Fibroblast of villous mesenchyme (primary cell): ENCODE measurements around the gene STAU1. TPM values are rescaled to one million over a fixed set of nuclear protein-coding genes. Genes with fewer than 3 reads are reported as not detected.
"Not testable (repeated sequence)": the region's sequence is repeated elsewhere in the genome, so short reads cannot be mapped to it uniquely, and the experiment has no call there.

Experiments used
- DNase-seq: peaks from one replicate; pipeline ENCODE4 v3.0.0-alpha.2; 2010; ENCODE audit warnings: low read depth
- H3K4me3 ChIP-seq: 2 replicates; pipeline ENCODE4 v1.5.1; 2011; ENCODE audit warnings: low read depth, mild to moderate bottlenecking, low read length
- CTCF ChIP-seq: IDR thresholded peaks from 2 replicates; pipeline ENCODE4 v1.5.1; 2012; ENCODE audit warnings: low read depth, mild to moderate bottlenecking, low read length; ENCODE audit not compliant: insufficient read depth
- total RNA-seq: library from RNA; depleted of rRNA; stranded (reverse); fragments of >200 nt; gene quantifications from 2 replicates; pipeline ENCODE4 v1.2.3, GENCODE V29; 2012

STAU1 gene
- total RNA-seq, 1 donor: 56.6 TPM

GRCh38 chr20:49219091-49219923, 31.2 kb upstream of the STAU1 start, which contains the start of gene DDX27:
Gene DDX27 (plus strand): TSS chr20:49219416. CDS start chr20:49219449, 33 bp downstream.
- no peak for TF ChIP-seq CTCF
- H3K4me3 ChIP-seq: peak within 1 kb of the TSS; percentile 100
- DNase-seq: peak; percentile 99

GRCh38 chr20:49218739-49219090, 30.6 kb upstream of the STAU1 start:
- not testable (repeated sequence) for DNase-seq
- peak overlapping the region; percentile 100 for H3K4me3 ChIP-seq

- TF ChIP-seq CTCF: peak; percentile 86
- peak overlapping the region; percentile 12 for H3K4me3 ChIP-seq
- peak; percentile 92 for DNase-seq
Measured at GRCh38 chr20:49216991-49217578, 29.0 kb upstream of the STAU1 start.

GRCh38 chr20:49215232-49215631, 27.1 kb upstream of the STAU1 start:
- H3K4me3 ChIP-seq: no peak overlapping the region
- no peak for TF ChIP-seq CTCF
- no peak for DNase-seq

- peak; percentile 28 for DNase-seq
- H3K4me3 ChIP-seq: no peak overlapping the region
- TF ChIP-seq CTCF: no peak
Measured at GRCh38 chr20:49214571-49214970, 26.4 kb upstream of the STAU1 start.

GRCh38 chr20:49210757-49211110, 22.6 kb upstream of the STAU1 start:
- DNase-seq: no peak
- no peak for TF ChIP-seq CTCF
- no peak overlapping the region for H3K4me3 ChIP-seq

GRCh38 chr20:49210101-49210756, 22.1 kb upstream of the STAU1 start:
- DNase-seq: peak; percentile 58
- H3K4me3 ChIP-seq: no peak overlapping the region
- no peak for TF ChIP-seq CTCF
